ENCODE data around the gene HIF1AN.

Gene HIF1AN

DNA sequence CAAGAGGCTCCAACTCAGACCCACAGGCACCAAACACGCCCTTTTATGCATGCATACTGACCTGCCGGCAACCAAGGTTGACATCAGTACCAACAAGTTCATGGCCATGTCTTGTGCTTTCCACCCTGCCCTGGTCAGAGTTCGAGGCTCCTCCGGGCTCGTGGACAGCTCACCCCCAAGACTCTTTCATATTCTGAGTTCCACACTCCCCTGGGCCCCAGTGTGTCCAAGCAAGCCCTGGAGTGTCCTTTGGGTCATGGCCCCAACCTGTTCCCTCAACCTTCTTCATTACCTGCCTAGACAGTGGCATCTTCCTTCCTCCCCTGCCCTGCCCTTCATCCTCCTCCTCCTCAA is 40.5 kb downstream of the HIF1AN start:
- in situ Hi-C loops (cut with HindIII; ENCODE audit: low pct_unique_long_range_greater_than_20kb, low sequenced_read_pairs), result no loop called here
- TF ChIP-seq JUND (IDR thresholded peaks at IDR 0.05; ENCODE audit: low read depth), result no peak
- DNase-seq (ENCODE audit: low read depth in 1 of 2, low spot score in 1 of 2), result no peak

DNA sequence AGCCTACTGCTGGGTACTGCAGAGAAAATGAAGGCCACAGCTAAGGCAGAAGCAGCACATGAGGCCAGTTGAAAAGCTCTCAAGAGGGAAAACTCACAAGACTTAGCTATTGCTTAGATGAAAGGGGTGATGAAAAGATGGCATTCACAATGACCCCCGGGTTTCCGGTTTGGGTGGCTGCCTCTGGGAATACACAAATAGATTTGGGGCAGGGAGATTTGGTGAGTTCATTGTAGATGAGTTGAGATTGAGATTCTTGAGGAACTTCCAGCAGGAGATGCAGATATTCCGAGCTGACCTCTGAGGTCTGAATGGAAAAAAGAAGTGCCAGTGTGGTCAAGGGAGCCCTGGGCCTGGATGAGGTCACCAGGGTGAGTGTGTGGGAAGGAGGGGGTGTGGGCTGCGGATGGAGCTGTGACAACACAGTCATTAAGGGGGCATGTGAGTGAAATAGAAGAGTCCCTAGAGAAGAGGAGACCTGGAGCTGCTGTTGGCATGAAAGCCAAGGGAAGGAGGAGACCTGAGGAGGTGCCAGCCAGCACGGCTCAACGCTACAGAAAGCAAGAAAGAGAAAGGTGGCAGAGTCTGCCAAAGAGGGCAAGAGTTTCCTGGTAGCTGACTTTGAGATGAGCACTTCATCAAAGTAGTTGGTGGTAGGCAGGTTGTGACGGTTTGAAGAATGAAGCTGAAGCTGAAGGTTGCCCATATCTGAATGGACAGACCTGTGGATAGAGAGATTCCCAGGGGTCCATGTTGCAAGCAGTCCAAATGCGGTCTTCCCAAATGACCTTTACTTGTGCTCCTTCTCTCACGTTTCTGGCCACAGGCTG is 43.7 kb downstream of the HIF1AN start:
- no peak for TF ChIP-seq JUND (IDR thresholded peaks at IDR 0.05; ENCODE audit: low read depth)
- in situ Hi-C loops (cut with HindIII; ENCODE audit: low pct_unique_long_range_greater_than_20kb, low sequenced_read_pairs), result no loop called here
- no peak for DNase-seq (ENCODE audit: low read depth in 1 of 2, low spot score in 1 of 2)

DNA sequence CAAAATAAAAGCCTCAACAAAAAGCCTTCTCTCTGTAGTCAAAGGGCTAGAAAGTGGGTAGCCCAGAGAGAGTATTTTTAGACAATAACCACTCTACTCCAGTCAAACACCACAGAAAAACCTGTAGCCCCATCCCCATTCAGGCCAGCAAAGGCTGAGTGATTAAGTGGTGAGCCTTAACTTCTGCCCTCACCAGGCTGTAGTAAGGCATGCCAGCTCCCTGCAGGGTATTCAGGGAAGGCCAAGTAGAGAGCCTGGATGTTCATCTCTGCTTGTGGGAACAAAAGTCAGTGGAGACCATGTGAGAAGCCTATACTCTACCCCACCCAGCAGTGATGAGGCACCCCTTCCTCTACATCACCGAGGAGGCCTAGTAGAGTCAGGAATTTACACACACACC is 51.2 kb downstream of the HIF1AN start:
- no peak for DNase-seq (ENCODE audit: low read depth in 1 of 2, low spot score in 1 of 2)
- TF ChIP-seq JUND (IDR thresholded peaks at IDR 0.05; ENCODE audit: low read depth), result no peak
- in situ Hi-C loops (cut with HindIII; ENCODE audit: low pct_unique_long_range_greater_than_20kb, low sequenced_read_pairs), result no loop called here

DNA sequence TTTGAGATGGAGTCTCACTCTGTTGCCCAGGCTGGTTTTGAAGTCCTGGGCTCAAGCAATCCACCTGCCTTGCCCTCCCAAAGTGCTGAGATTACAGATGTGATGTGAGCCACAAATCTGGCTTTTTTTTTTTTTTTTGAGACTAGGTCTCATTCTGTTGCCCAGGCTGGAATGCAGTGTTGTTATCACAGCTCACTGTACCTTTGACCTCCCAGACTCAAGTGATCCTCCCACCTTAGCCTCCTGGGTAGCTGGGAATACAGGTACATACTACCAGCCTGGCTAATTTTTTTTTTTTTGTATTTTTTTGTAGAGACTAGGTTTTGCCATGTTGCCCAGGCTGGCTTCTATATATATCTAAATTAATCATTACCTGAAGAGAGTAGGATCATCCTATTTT is 62.4 kb downstream of the HIF1AN start:
- in situ Hi-C loops (cut with HindIII; ENCODE audit: low pct_unique_long_range_greater_than_20kb, low sequenced_read_pairs), result no loop called here
- TF ChIP-seq JUND (IDR thresholded peaks at IDR 0.05; ENCODE audit: low read depth), result no peak
- no peak for DNase-seq (ENCODE audit: low read depth in 1 of 2, low spot score in 1 of 2)

DNA sequence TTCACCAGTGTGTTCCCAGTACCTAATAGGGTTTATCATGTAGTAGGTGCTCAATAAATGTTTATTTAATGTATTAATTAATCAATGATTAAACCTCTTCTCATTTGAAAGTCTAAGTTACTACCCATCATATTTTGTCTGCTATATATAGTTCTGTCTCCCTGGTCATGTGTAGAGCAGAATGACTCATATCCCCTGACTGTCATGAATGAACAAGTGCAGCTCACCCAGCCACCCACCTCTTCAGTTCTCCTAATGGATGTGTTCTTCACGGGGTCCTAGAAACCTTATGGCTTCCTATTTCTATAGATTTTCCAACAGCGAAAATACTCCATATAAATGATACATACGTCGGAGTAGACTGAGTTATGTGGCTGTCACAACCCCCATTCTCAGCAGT is 64.5 kb downstream of the HIF1AN start:
- no peak for DNase-seq (ENCODE audit: low read depth in 1 of 2, low spot score in 1 of 2)
- in situ Hi-C loops (cut with HindIII; ENCODE audit: low pct_unique_long_range_greater_than_20kb, low sequenced_read_pairs), result no loop called here
- no peak for TF ChIP-seq JUND (IDR thresholded peaks at IDR 0.05; ENCODE audit: low read depth)

DNA sequence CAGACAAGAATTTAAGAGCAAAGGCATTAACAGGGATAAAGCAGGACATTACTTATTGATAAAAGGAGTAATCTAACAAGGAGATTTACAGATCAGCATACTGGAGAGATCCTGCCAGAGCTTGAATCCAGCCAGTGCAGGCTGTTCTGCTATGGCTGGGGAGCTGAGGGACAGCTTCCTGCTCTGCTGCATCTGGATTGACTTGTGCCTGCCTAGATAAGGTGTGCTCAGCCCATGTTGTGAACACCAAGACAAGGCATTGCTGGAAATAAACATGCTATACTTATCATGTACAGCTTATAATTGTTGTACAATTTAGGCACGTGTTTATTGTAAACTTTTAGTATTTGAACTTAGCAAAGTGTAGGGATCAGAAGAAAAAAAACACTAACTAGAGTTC is 71.7 kb downstream of the HIF1AN start:
- TF ChIP-seq JUND (IDR thresholded peaks at IDR 0.05; ENCODE audit: low read depth), result no peak
- no peak for DNase-seq (ENCODE audit: low read depth in 1 of 2, low spot score in 1 of 2)
- in situ Hi-C loops (cut with HindIII; ENCODE audit: low pct_unique_long_range_greater_than_20kb, low sequenced_read_pairs), result no loop called here

Measured in T47D (cell line).